A549 (cell line): ENCODE data around the gene ASPG.

ENCODE experiments used
- CTCF ChIP-seq: fragments of >200 bp; sonication (Bioruptor Twin); formaldehyde crosslinking; IDR thresholded peaks from 3 replicates; pipeline ENCODE4 v1.5.1; 2016
- E2F6 ChIP-seq: IDR thresholded peaks from 2 replicates; pipeline ENCODE4 v1.6.1; 2012; ENCODE audit warnings: low read depth, borderline replicate concordance
- HOXA7 ChIP-seq: fragments of 250-450 bp; sonication (Bioruptor Pico); IDR thresholded peaks from 2 replicates; pipeline ENCODE4 v1.5.0; 2020; ENCODE audit warnings: mild to moderate bottlenecking, moderate library complexity
- MAZ ChIP-seq: fragments of 150-350 bp; IDR thresholded peaks from 2 replicates; pipeline ENCODE4 v1.6.1; 2014; ENCODE audit warnings: antibody characterized with exemption, low read depth, low read length, borderline replicate concordance
- POLR2A ChIP-seq: IDR thresholded peaks from 2 replicates; pipeline ENCODE4 v1.6.1; 2012; ENCODE audit warnings: mild to moderate bottlenecking, low read length

GRCh38 chr14:104126753-104127152, 41.3 kb downstream of the ASPG start:
- TF ChIP-seq CTCF (no peak), MAZ (no peak), E2F6 (no peak), POLR2A (no peak), HOXA7 (CRISPR knock-in tag) (no peak)
